HEK293 (cell line): ENCODE results near the gene PIN4.

Experiments
- CTCF ChIA-PET: fragments of 350-600 bp; formaldehyde crosslinking; extraction: SDS; loops from one replicate; lab custom pipeline; 2021; ENCODE audit warnings: antibody characterized with exemption; lab: Yijun Ruan, JAX
- POLR2A ChIA-PET: fragments of 300-600 bp; formaldehyde crosslinking; extraction: SDS; loops from one replicate; lab custom pipeline; 2020; ENCODE audit warnings: antibody characterized with exemption, inconsistent platforms; lab: Yijun Ruan, JAX
- H3K27ac ChIP-seq: fragments of 200-500 bp; sonication (Bioruptor generic); 2 replicates; pipeline ENCODE4 v1.5.1; 2014; ENCODE audit warnings: low read depth, low read length, control low read depth, inconsistent platforms; ENCODE audit errors: extremely low read depth
- H3K36me3 ChIP-seq, 2 experiments: fragments of 200-500 bp in 1 of 2; sonication (Bioruptor generic) in 1 of 2; 1 replicate in 1 of 2; 2 replicates in 1 of 2; pipeline ENCODE4 v1.5.1; 2014 to 2017; ENCODE audit warnings: inconsistent platforms in 2 of 2, low read length in 2 of 2; ENCODE audit not compliant: control insufficient read depth in 2 of 2, insufficient read depth in 1 of 2
- H3K4me1 ChIP-seq: fragments of 200-500 bp; sonication (Bioruptor generic); 2 replicates; pipeline ENCODE4 v1.5.1; 2014; ENCODE audit warnings: mild to moderate bottlenecking, low read length, inconsistent platforms; ENCODE audit not compliant: control insufficient read depth, insufficient read depth
- H3K4me3 ChIP-seq: 2 replicates; pipeline ENCODE4 v1.5.1; 2011; ENCODE audit warnings: low read depth, mild to moderate bottlenecking, control low read depth, low read length, moderate library complexity
- H3K9me3 ChIP-seq: fragments of 200-500 bp; sonication (Bioruptor generic); 2 replicates; pipeline ENCODE4 v1.5.1; 2014; ENCODE audit warnings: low read depth, low read length, inconsistent platforms; ENCODE audit not compliant: control insufficient read depth, insufficient read depth
- BCL6B ChIP-seq: fragments of 450-650 bp; formaldehyde crosslinking; IDR thresholded peaks from 2 replicates; pipeline ENCODE4 v1.5.1; 2017; ENCODE audit warnings: missing biosample characterization, missing genetic modification characterization
- IKZF3 ChIP-seq: fragments of 450-650 bp; IDR thresholded peaks from 2 replicates; pipeline ENCODE4 v1.5.0; 2018; ENCODE audit warnings: missing biosample characterization, mild to moderate bottlenecking, missing genetic modification characterization, moderate library complexity
- KLF9 ChIP-seq: fragments of 450-650 bp; formaldehyde crosslinking; IDR thresholded peaks from 2 replicates; pipeline ENCODE4 v1.5.1; 2016; ENCODE audit warnings: missing biosample characterization, missing genetic modification characterization, low read depth
- OVOL3 ChIP-seq: fragments of 450-650 bp; formaldehyde crosslinking; IDR thresholded peaks from 2 replicates; pipeline ENCODE4 v1.5.1; 2016; ENCODE audit warnings: missing biosample characterization, missing genetic modification characterization
- PBX3 ChIP-seq: sonication (generic); formaldehyde crosslinking; IDR thresholded peaks from 2 replicates; pipeline ENCODE4 v1.8.1; 2022; ENCODE audit warnings: mild to moderate bottlenecking, moderate library complexity, missing genetic modification reagents
- ZFHX2 ChIP-seq: fragments of 450-650 bp; formaldehyde crosslinking; conservative IDR thresholded peaks from 2 replicates; pipeline ENCODE4 v1.5.1; 2016; ENCODE audit warnings: missing biosample characterization, missing genetic modification characterization
- ZFP3 ChIP-seq: fragments of 450-650 bp; formaldehyde crosslinking; IDR thresholded peaks from 2 replicates; pipeline ENCODE4 v1.5.1; 2016; ENCODE audit warnings: low read depth, missing biosample characterization, missing genetic modification characterization
- ZIC2 ChIP-seq: fragments of 450-650 bp; formaldehyde crosslinking; IDR thresholded peaks from 2 replicates; pipeline ENCODE4 v1.5.1; 2016; ENCODE audit warnings: missing biosample characterization, missing genetic modification characterization
- ZNF10 ChIP-seq: fragments of 450-650 bp; formaldehyde crosslinking; IDR thresholded peaks from 2 replicates; pipeline ENCODE4 v1.5.1; 2017; ENCODE audit warnings: missing biosample characterization, missing genetic modification characterization
- ZNF114 ChIP-seq: fragments of 450-650 bp; formaldehyde crosslinking; IDR thresholded peaks from 2 replicates; pipeline ENCODE4 v1.5.0; 2017; ENCODE audit warnings: missing biosample characterization, missing genetic modification characterization
- ZNF132 ChIP-seq: fragments of 450-650 bp; formaldehyde crosslinking; IDR thresholded peaks from 2 replicates; pipeline ENCODE4 v1.5.1; 2017; ENCODE audit warnings: missing biosample characterization, missing genetic modification characterization, borderline replicate concordance
- ZNF140 ChIP-seq: fragments of 450-650 bp; formaldehyde crosslinking; IDR thresholded peaks from 2 replicates; pipeline ENCODE4 v1.5.1; 2016; ENCODE audit warnings: missing biosample characterization, missing genetic modification characterization
- ZNF214 ChIP-seq: fragments of 450-650 bp; formaldehyde crosslinking; IDR thresholded peaks from 2 replicates; pipeline ENCODE4 v1.5.1; 2017; ENCODE audit warnings: missing biosample characterization, mild to moderate bottlenecking, missing genetic modification characterization, borderline replicate concordance
- ZNF223 ChIP-seq: fragments of 450-650 bp; formaldehyde crosslinking; IDR thresholded peaks from 2 replicates; pipeline ENCODE4 v1.5.1; 2016; ENCODE audit warnings: missing biosample characterization, missing genetic modification characterization
- ZNF311 ChIP-seq: fragments of 450-650 bp; formaldehyde crosslinking; IDR thresholded peaks from 2 replicates; pipeline ENCODE4 v1.5.1; 2017; ENCODE audit warnings: missing biosample characterization, missing genetic modification characterization, borderline replicate concordance
- ZNF354C ChIP-seq: fragments of 450-650 bp; formaldehyde crosslinking; IDR thresholded peaks from 2 replicates; pipeline ENCODE4 v1.5.1; 2016; ENCODE audit warnings: missing biosample characterization, missing genetic modification characterization, low read depth, borderline replicate concordance
- ZNF362 ChIP-seq: fragments of 450-650 bp; formaldehyde crosslinking; IDR thresholded peaks from 2 replicates; pipeline ENCODE4 v1.5.1; 2016; ENCODE audit warnings: missing biosample characterization, missing genetic modification characterization
- ZNF404 ChIP-seq: fragments of 450-650 bp; formaldehyde crosslinking; IDR thresholded peaks from 2 replicates; pipeline ENCODE4 v1.5.1; 2017; ENCODE audit warnings: missing biosample characterization, missing genetic modification characterization
- ZNF449 ChIP-seq: fragments of 450-650 bp; formaldehyde crosslinking; IDR thresholded peaks from 2 replicates; pipeline ENCODE4 v1.5.1; 2017; ENCODE audit warnings: missing biosample characterization, mild to moderate bottlenecking, missing genetic modification characterization, moderate library complexity
- ZNF48 ChIP-seq: fragments of 450-650 bp; formaldehyde crosslinking; IDR thresholded peaks from 2 replicates; pipeline ENCODE4 v1.5.1; 2016; ENCODE audit warnings: missing biosample characterization, missing genetic modification characterization
- ZNF670 ChIP-seq: fragments of 450-650 bp; formaldehyde crosslinking; IDR thresholded peaks from 2 replicates; pipeline ENCODE4 v1.5.1; 2016; ENCODE audit warnings: missing biosample characterization, missing genetic modification characterization, low read depth

Gene PIN4

GRCh38 chrX:72137846-72138495 is 43.6 kb upstream of the PIN4 start (continued):
- no peak for TF ChIP-seq ZNF354C (tag by site-specific recombination)
- no peak for TF ChIP-seq KLF9
- TF ChIP-seq PBX3 (CRISPR knock-in tag): no peak
- TF ChIP-seq ZFHX2: no peak
- no peak for TF ChIP-seq ZFP3 (tag by site-specific recombination)

GRCh38 chrX:72139538-72139937 is 42.0 kb upstream of the PIN4 start:
- Histone ChIP-seq H3K27ac (no peak overlapping the region), H3K9me3 (no peaks in the 10 kb centered on the region), H3K4me3 (no peak overlapping the region), H3K4me1 (no peaks in the 10 kb centered on the region), H3K36me3 (peaks cover 0 to 9% of the 10 kb centered on the region in 2 experiments; a peak in 1 of 3 replicates)
- TF ChIP-seq ZNF132 (tag by site-specific recombination): no peak
- no peak for TF ChIP-seq ZNF449
- CTCF ChIA-PET: no interaction called here
- POLR2A ChIA-PET: no interaction called here

GRCh38 chrX:72141372-72142004 is 40.1 kb upstream of the PIN4 start:
- ChIA-PET POLR2A (interaction anchor here (0.8 to 1.6 kb wide), 2 partner anchors 40 to 86 kb away, joined by 3 to 4 read pairs; partner anchors contain the start of gene PIN4), CTCF (interaction anchor here (0.5 to 1.0 kb wide), 4 partner anchors 11 to 413 kb away, joined by 3 to 4 read pairs (median 3); no protein-coding TSS in a partner anchor)
- H3K27ac ChIP-seq: no peak overlapping the region
- TF ChIP-seq ZNF362 (no peak), ZIC2 (tag by site-specific recombination) (0 out of 2 replicates have a peak, but pooled peaks have one; percentile 24)
- H3K9me3 ChIP-seq: no peaks in the 10 kb centered on the region
- no peak overlapping the region for H3K4me3 ChIP-seq
- no peaks in the 10 kb centered on the region for H3K4me1 ChIP-seq
- H3K36me3 ChIP-seq: peaks cover 0 to 9% of the 10 kb centered on the region in 2 experiments; a peak in 1 of 3 replicates

- no peak overlapping the region for H3K4me3 ChIP-seq
- no peak overlapping the region for H3K27ac ChIP-seq
- H3K9me3 ChIP-seq: no peaks in the 10 kb centered on the region
- CTCF ChIA-PET: interaction anchor here (0.5 to 1.7 kb wide), 6 partner anchors 10 to 412 kb away, joined by 3 to 11 read pairs (median 4); no protein-coding TSS in a partner anchor
- H3K4me1 ChIP-seq: no peaks in the 10 kb centered on the region
- POLR2A ChIA-PET: interaction anchor here (0.8 to 1.6 kb wide), 2 partner anchors 39 to 87 kb away, joined by 3 to 4 read pairs; partner anchors contain the start of gene PIN4
- TF ChIP-seq OVOL3 (tag by site-specific recombination): no peak
- TF ChIP-seq ZNF114 (tag by site-specific recombination): no peak
- no peak for TF ChIP-seq ZNF140 (tag by site-specific recombination)
- no peak for TF ChIP-seq ZNF670 (tag by site-specific recombination)
- no peak for TF ChIP-seq IKZF3 (tag by site-specific recombination)
- no peak for TF ChIP-seq ZNF404 (tag by site-specific recombination)
- TF ChIP-seq ZNF311 (tag by site-specific recombination): no peak
- no peak for TF ChIP-seq ZNF214 (tag by site-specific recombination)
- no peak for TF ChIP-seq ZNF48
- no peak for TF ChIP-seq BCL6B
- TF ChIP-seq ZNF10: no peak
- no peak for TF ChIP-seq ZNF223 (tag by site-specific recombination)
- H3K36me3 ChIP-seq: peaks cover 0 to 9% of the 10 kb centered on the region in 2 experiments; a peak in 1 of 3 replicates
Observed at GRCh38 chrX:72142094-72142793, 39.3 kb upstream of the PIN4 start.
